CD4-positive, alpha-beta T cell (primary cell): ENCODE measurements around the gene SUPT4H1. TPM values are rescaled to one million over a fixed set of nuclear protein-coding genes. Genes with fewer than 3 reads are reported as not detected.
A peak's percentile ranks its signal among the peaks of the same experiment; 100 is the strongest.

ENCODE experiments used
- ATAC-seq: fragments of 200-7000 bp; cut with Tn5 transposase; one replicate; pipeline ENCODE4 v1.10.0; 2022; ENCODE audit warnings: mild to moderate bottlenecking; ENCODE audit not compliant: poor library complexity
- CTCF ChIA-PET: fragments of 350-600 bp; sonication (Branson Sonifier 250); formaldehyde crosslinking; loops from one replicate; lab custom pipeline; 2021; ENCODE audit warnings: antibody characterized with exemption, inconsistent platforms; lab: Charles Lee
- POLR2A ChIA-PET: fragments of 350-600 bp; sonication (Branson Sonifier 250); formaldehyde crosslinking; loops from one replicate; lab custom pipeline; 2021; ENCODE audit warnings: antibody characterized with exemption, inconsistent platforms; lab: Charles Lee
- DNase-seq, 14 experiments: peaks; one replicate each; pipeline ENCODE4 v3.0.0-alpha.2; 2013 to 2020; ENCODE audit warnings: mixed read lengths in 2 of 14
- H3K27ac ChIP-seq, 2 donors: one replicate each; pipeline versions ENCODE4 v1.5.1 to v1.7.0; 2013; ENCODE audit warnings: low read length in 2 of 2, low read depth in 1 of 2, mild to moderate bottlenecking in 1 of 2
- H3K27me3 ChIP-seq, 2 experiments: 1 replicate in 1 of 2; 2 replicates in 1 of 2; pipeline versions ENCODE4 v1.6.1 to v1.7.0; 2013; ENCODE audit warnings: low read length in 2 of 2, control low read depth in 1 of 2, mild to moderate bottlenecking in 1 of 2, moderate library complexity in 1 of 2; ENCODE audit not compliant: insufficient read depth in 2 of 2, control insufficient read depth in 1 of 2
- H3K36me3 ChIP-seq: one replicate; pipeline ENCODE4 v1.6.1; 2013; ENCODE audit warnings: low read length, control low read depth; ENCODE audit not compliant: insufficient read depth
- H3K4me1 ChIP-seq: one replicate; pipeline ENCODE4 v1.6.1; 2013; ENCODE audit warnings: low read length, control low read depth; ENCODE audit not compliant: insufficient read depth
- H3K4me3 ChIP-seq: one replicate; pipeline ENCODE4 v1.5.1; 2013; ENCODE audit warnings: mild to moderate bottlenecking, low read length, moderate library complexity
- H3K9me3 ChIP-seq, 2 experiments: 1 replicate in 1 of 2; 2 replicates in 1 of 2; pipeline versions ENCODE4 v1.6.1 to v1.7.0; 2013; ENCODE audit warnings: low read length in 2 of 2, mild to moderate bottlenecking in 2 of 2, control low read depth in 1 of 2, moderate library complexity in 1 of 2; ENCODE audit not compliant: control insufficient read depth in 1 of 2, insufficient read depth in 1 of 2
- H3K27ac Mint-ChIP-seq: one replicate; pipeline ENCODE4 v1.8.0; 2020; ENCODE audit warnings: mixed read lengths
- H3K27me3 Mint-ChIP-seq: one replicate; pipeline ENCODE4 v1.8.0; 2021; ENCODE audit warnings: mixed read lengths
- H3K36me3 Mint-ChIP-seq: one replicate; pipeline ENCODE4 v1.8.0; 2021; ENCODE audit warnings: low read depth, mixed read lengths
- H3K4me1 Mint-ChIP-seq: one replicate; pipeline ENCODE4 v1.8.0; 2021; ENCODE audit warnings: low read depth, mixed read lengths
- H3K4me3 Mint-ChIP-seq: one replicate; pipeline ENCODE4 v1.8.0; 2020; ENCODE audit warnings: mild to moderate bottlenecking, mixed read lengths
- H3K9me3 Mint-ChIP-seq: one replicate; pipeline ENCODE4 v1.8.0; 2020; ENCODE audit warnings: mixed read lengths
- CTCF ChIP-seq: fragments of 200-600 bp; IDR thresholded peaks from one replicate; pipeline ENCODE4 v1.8.0; 2022; ENCODE audit warnings: antibody characterized with exemption, mild to moderate bottlenecking
- intact Hi-C, 2 experiments: fragments of 100-400 bp; cut with DNase I in 1 of 2; cut with micrococcal nuclease in 1 of 2; formaldehyde crosslinking; loops; one replicate each; pipeline versions ENCODE4 v1.15.1 to v1.9.0; 2023 to 2025; cut with DNase I, micrococcal nuclease
- total RNA-seq, 174 experiments: library from RNA in 2 of 174; stranded (reverse) in 2 of 174; gene quantifications; one replicate each; pipeline ENCODE4 v1.2.3 and lab custom pipeline; 2021 to 2026

Gene SUPT4H1
- total RNA-seq, 2 experiments from 2014 or later: 46.5 to 47.0 TPM

- no peak for TF ChIP-seq CTCF
- POLR2A ChIA-PET: interaction anchor here (22.3 kb wide), 1 partner anchor 19 kb away, joined by 1359 read pairs; no protein-coding TSS in a partner anchor
- CTCF ChIA-PET: interaction anchor here (6.3 kb wide), 1 partner anchor 23 kb away, joined by 211 read pairs; no protein-coding TSS in a partner anchor
- peaks cover 11% of the 10 kb centered on the region for H3K4me1 Mint-ChIP-seq
- H3K27ac ChIP-seq: no peak overlapping the region
- DNase-seq: peak in 1 of 14 experiments; percentile 14
- no peaks in the 10 kb centered on the region for H3K9me3 Mint-ChIP-seq
- H3K36me3 Mint-ChIP-seq: peaks cover 4% of the 10 kb centered on the region
- H3K4me1 ChIP-seq: peaks cover 25% of the 10 kb centered on the region
- intact Hi-C loops: no loop called here
- H3K27me3 ChIP-seq: no peaks in the 10 kb centered on the region
- no peaks in the 10 kb centered on the region for H3K27me3 Mint-ChIP-seq
- H3K9me3 ChIP-seq: no peaks in the 10 kb centered on the region
- no peak overlapping the region for H3K27ac Mint-ChIP-seq
- ATAC-seq: no peak
- H3K4me3 ChIP-seq: no peak overlapping the region
- peaks cover 9% of the 10 kb centered on the region for H3K36me3 ChIP-seq
- H3K4me3 Mint-ChIP-seq: no peak overlapping the region
Observed at GRCh38 chr17:58320163-58320558, 31.8 kb downstream of the SUPT4H1 start.

GRCh38 chr17:58319173-58320162, 32.5 kb downstream of the SUPT4H1 start:
- Mint-ChIP-seq H3K4me1 (peaks cover 7% of the 10 kb centered on the region), H3K27me3 (no peaks in the 10 kb centered on the region), H3K4me3 (no peak overlapping the region), H3K9me3 (no peaks in the 10 kb centered on the region), H3K27ac (no peak overlapping the region), H3K36me3 (peaks cover 4% of the 10 kb centered on the region)
- intact Hi-C loops: loop anchor here (5.0 to 10.0 kb wide), 4 partner anchors 168 to 688 kb away; partner anchors contain the start of gene HSF5 (in 1 of the 2)
- H3K9me3 ChIP-seq: no peaks in the 10 kb centered on the region
- TF ChIP-seq CTCF: no peak
- no peak overlapping the region for H3K27ac ChIP-seq
- peaks cover 9% of the 10 kb centered on the region for H3K36me3 ChIP-seq
- DNase-seq: peak in 1 of 14 experiments; percentile 12
- ATAC-seq: no peak
- CTCF ChIA-PET: interaction anchor here (2.5 to 6.3 kb wide), 2 partner anchors 24 to 98 kb away, joined by 39 to 211 read pairs; partner anchors contain the start of gene RNF43
- no peaks in the 10 kb centered on the region for H3K27me3 ChIP-seq
- no peak overlapping the region for H3K4me3 ChIP-seq
- peaks cover 18% of the 10 kb centered on the region for H3K4me1 ChIP-seq
- POLR2A ChIA-PET: interaction anchor here (0.9 to 22.3 kb wide), 4 partner anchors 7 to 168 kb away, joined by 3 to 1359 read pairs (median 62); partner anchors contain the start of genes HSF5 and TSPOAP1

GRCh38 chr17:58318627-58319172, 33.3 kb downstream of the SUPT4H1 start:
- H3K4me3 ChIP-seq: no peak overlapping the region
- ChIA-PET POLR2A (interaction anchor here (0.9 to 22.3 kb wide), 4 partner anchors 8 to 169 kb away, joined by 3 to 1359 read pairs (median 62); partner anchors contain the start of genes HSF5 and TSPOAP1), CTCF (interaction anchor here (2.0 to 6.3 kb wide), 3 partner anchors 11 to 99 kb away, joined by 39 to 211 read pairs (median 43); partner anchors contain the start of genes RNF43 and TSPOAP1)
- no peaks in the 10 kb centered on the region for H3K9me3 Mint-ChIP-seq
- peaks cover 17% of the 10 kb centered on the region for H3K4me1 ChIP-seq
- peak in 1 of 14 experiments; percentile 22 for DNase-seq
- ATAC-seq: no peak
- H3K27ac ChIP-seq: no peak overlapping the region
- no peaks in the 10 kb centered on the region for H3K27me3 ChIP-seq
- peaks cover 9% of the 10 kb centered on the region for H3K36me3 ChIP-seq
- TF ChIP-seq CTCF: no peak
- no peaks in the 10 kb centered on the region for H3K9me3 ChIP-seq
- H3K4me1 Mint-ChIP-seq: peaks cover 7% of the 10 kb centered on the region
- intact Hi-C loops: loop anchor here (5.0 to 10.0 kb wide), 4 partner anchors 169 to 689 kb away; partner anchors contain the start of gene HSF5 (in 1 of the 2)
- H3K36me3 Mint-ChIP-seq: peaks cover 4% of the 10 kb centered on the region
- H3K27ac Mint-ChIP-seq: no peak overlapping the region
- H3K27me3 Mint-ChIP-seq: no peaks in the 10 kb centered on the region
- no peak overlapping the region for H3K4me3 Mint-ChIP-seq
